Tibial artery (tissue), 4 donors: Measurements from ENCODE around the gene ACOXL.

Source experiments
- DNase-seq, 2 donors: peaks; one replicate each; pipeline ENCODE4 v3.0.0-alpha.2; 2019
- H3K27ac ChIP-seq, 2 donors: fragments of 200-600 bp; sonication (generic) in 1 of 2; 1 replicate in 1 of 2; 2 replicates in 1 of 2; pipeline ENCODE4 v1.5.1; 2018 to 2019; ENCODE audit warnings: mild to moderate bottlenecking in 1 of 2
- H3K27me3 ChIP-seq, 2 donors: fragments of 200-600 bp; sonication (generic) in 1 of 2; one replicate each; pipeline versions ENCODE4 v1.5.1 to v1.6.0; 2016 to 2019
- H3K36me3 ChIP-seq, 3 donors: fragments of 200-600 bp; sonication (generic) in 2 of 3; one replicate each; pipeline ENCODE4 v1.5.1; 2016 to 2019; ENCODE audit warnings: mild to moderate bottlenecking in 2 of 3
- H3K4me1 ChIP-seq, 4 donors: fragments of 200-600 bp; sonication (generic) in 2 of 4; 1 replicate in 3 of 4; 2 replicates in 1 of 4; pipeline ENCODE4 v1.5.1; 2016 to 2019
- H3K4me3 ChIP-seq, 2 donors: fragments of 200-600 bp; sonication (generic) in 1 of 2; 1 replicate in 1 of 2; 2 replicates in 1 of 2; pipeline ENCODE4 v1.5.1; 2018 to 2019; ENCODE audit warnings: mild to moderate bottlenecking in 2 of 2
- H3K9me3 ChIP-seq, 3 donors: fragments of 200-600 bp; sonication (generic) in 1 of 3; one replicate each; pipeline ENCODE4 v1.5.1; 2016 to 2019
- CTCF ChIP-seq, 2 experiments: fragments of 200-600 bp in 1 of 2; fragments of 450-650 bp in 1 of 2; IDR thresholded peaks; one replicate each; pipeline ENCODE4 v1.5.1; 2017 to 2019; ENCODE audit warnings: antibody characterized with exemption in 2 of 2, mild to moderate bottlenecking in 1 of 2, moderate library complexity in 1 of 2
- intact Hi-C: fragments of 100-400 bp; cut with DNase I; formaldehyde crosslinking; loops from one replicate; pipeline ENCODE4 v1.15.0; 2023; ENCODE audit warnings: low total_unique reads

Gene ACOXL

DNA sequence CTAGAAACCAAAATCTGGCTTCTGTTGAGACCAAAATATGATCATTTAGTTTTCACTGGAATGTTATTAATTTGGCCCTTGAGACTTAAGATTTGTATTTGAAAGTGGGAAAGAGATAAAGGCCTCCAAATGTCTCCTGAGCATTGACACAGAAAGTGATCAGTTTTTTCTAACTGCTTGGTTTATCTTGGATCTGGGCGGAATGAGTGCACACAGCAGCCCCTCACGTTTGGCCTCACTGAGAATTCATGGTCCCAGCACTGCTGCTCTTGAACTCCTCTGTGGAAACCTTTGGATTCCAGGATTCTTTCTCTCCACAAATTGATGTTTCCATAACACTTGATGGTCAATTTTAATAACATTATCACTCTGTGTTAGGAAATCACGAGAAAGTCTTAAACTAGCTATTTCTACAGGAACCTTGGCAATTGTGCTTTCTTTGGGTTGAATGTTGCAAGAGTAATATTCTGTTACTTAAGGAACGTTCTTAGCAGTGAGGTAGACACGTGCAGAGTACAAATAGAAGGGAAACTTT lies 208.1 kb downstream of the ACOXL start:
- Histone ChIP-seq H3K9me3 (no peaks in the 10 kb centered on the region), H3K27me3 (peaks cover 0 to 4% of the 10 kb centered on the region in 2 donors), H3K4me1 (no peaks in the 10 kb centered on the region), H3K36me3 (no peaks in the 10 kb centered on the region), H3K27ac (no peak overlapping the region), H3K4me3 (no peak overlapping the region)
- TF ChIP-seq CTCF (IDR thresholded peaks at IDR 0.05): no peak
- no peak for DNase-seq
- intact Hi-C loops: no loop called here

DNA sequence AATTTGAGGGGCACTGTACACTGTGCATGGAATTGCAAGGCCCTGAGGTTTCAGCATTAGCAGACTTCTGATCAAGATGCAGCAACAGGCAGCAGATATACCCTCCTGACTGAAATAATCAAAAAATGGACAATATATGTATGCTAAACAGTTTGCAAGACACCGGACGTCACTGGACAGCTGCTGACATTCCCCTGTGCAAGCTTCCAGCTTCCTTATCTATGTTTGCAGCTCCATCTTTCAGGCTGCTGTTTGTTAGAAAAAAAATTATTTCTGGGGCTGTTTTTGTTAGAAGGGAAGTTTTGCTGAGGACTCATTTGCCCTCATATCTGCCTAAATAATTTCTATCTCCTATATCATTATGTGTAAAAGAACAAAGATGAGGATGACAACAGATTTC lies 208.9 kb downstream of the ACOXL start:
- intact Hi-C loops: no loop called here
- TF ChIP-seq CTCF (IDR thresholded peaks at IDR 0.05): no peak
- no peak for DNase-seq
- Histone ChIP-seq H3K36me3 (no peaks in the 10 kb centered on the region), H3K27ac (no peak overlapping the region), H3K9me3 (no peaks in the 10 kb centered on the region), H3K27me3 (peaks cover 0 to 4% of the 10 kb centered on the region in 2 donors), H3K4me1 (no peaks in the 10 kb centered on the region), H3K4me3 (no peak overlapping the region)

DNA sequence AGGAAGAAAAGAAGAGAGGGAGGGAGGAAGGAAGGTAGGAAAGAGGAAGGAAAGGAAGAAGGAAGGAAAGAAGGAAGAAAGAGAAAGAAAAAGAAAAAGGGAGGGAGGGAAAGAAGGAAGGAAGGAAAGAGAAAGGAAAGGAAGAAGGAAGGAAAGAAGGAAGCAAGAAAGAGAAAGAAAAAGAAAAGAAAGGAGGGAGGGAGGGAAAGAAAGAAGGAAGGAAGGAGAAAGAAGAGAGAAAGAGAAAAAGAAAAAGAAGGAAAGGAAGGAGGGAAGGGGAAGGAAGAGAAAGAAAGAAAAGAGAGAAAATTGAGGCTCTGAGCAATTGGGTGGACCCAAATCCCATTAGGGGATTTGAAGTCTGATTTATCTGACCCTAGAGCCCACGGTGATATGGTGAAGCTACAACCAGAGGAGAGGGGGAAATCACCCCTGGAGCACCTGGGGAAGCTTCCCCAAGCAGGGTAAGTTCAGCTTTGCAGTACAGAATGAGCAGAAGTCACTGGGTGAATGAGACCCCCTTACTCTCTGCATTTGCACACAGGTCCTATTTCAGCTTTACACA lies 210.8 kb downstream of the ACOXL start:
- intact Hi-C loops: no loop called here
- TF ChIP-seq CTCF (IDR thresholded peaks at IDR 0.05): no peak
- H3K27ac ChIP-seq: no peak overlapping the region
- H3K36me3 ChIP-seq: no peaks in the 10 kb centered on the region
- H3K27me3 ChIP-seq: peaks cover 0 to 10% of the 10 kb centered on the region in 2 donors
- no peak overlapping the region for H3K4me3 ChIP-seq
- no peak for DNase-seq
- H3K9me3 ChIP-seq: no peaks in the 10 kb centered on the region
- H3K4me1 ChIP-seq: no peaks in the 10 kb centered on the region

- TF ChIP-seq CTCF (IDR thresholded peaks at IDR 0.05): no peak
- intact Hi-C loops: no loop called here
- Histone ChIP-seq H3K36me3 (no peaks in the 10 kb centered on the region), H3K9me3 (no peaks in the 10 kb centered on the region), H3K27me3 (peaks cover 0 to 10% of the 10 kb centered on the region in 2 donors), H3K4me1 (no peaks in the 10 kb centered on the region), H3K4me3 (no peak overlapping the region), H3K27ac (no peak overlapping the region)
- DNase-seq: peak in 1 of 2 donors; percentile 41
Observed at GRCh38 chr2:110946902-110947301, 214.5 kb downstream of the ACOXL start.

DNA sequence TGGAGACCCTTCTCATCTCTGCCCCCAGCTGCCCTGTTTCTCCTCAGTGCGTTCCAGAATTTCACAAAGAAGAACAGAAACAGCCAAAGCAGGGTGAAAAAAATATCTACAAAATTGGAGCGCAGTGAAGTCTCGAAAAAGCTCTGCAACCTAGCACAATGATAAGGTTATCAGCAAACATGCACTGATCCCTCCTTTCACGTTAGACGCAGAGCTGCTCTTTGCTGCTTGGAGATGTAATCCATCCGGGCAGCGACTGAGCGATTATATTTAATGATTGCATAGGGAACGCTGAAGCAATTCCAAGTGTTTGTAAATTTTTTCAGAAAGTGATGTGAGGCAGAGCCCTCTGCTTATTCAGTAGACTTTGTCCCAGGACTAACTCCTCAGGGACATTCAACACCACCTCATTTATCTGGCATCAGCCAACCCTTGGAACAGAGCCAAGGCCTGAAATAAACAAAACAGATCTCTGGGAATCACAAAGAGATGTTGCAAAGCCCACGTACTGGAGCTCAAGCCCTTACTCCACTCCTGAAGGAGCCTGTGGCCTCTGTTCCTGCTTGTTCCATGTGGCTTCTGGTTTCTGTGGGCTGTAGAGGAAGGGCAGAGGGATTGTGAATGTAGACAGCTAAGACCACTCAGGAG lies 215.8 kb downstream of the ACOXL start:
- H3K4me3 ChIP-seq: no peak overlapping the region
- intact Hi-C loops: no loop called here
- no peaks in the 10 kb centered on the region for H3K9me3 ChIP-seq
- no peak for TF ChIP-seq CTCF (IDR thresholded peaks at IDR 0.05)
- no peaks in the 10 kb centered on the region for H3K4me1 ChIP-seq
- DNase-seq: no peak
- H3K27me3 ChIP-seq: peaks cover 0 to 10% of the 10 kb centered on the region in 2 donors
- no peak overlapping the region for H3K27ac ChIP-seq
- no peaks in the 10 kb centered on the region for H3K36me3 ChIP-seq
